ENCODE measurements around the gene CCDC85C. TPM values are rescaled to one million over a fixed set of nuclear protein-coding genes. Genes with fewer than 3 reads are reported as not detected.

CCDC85C gene
- total RNA-seq, 1 experiment from 2014 or later: 42.3 TPM

DNA sequence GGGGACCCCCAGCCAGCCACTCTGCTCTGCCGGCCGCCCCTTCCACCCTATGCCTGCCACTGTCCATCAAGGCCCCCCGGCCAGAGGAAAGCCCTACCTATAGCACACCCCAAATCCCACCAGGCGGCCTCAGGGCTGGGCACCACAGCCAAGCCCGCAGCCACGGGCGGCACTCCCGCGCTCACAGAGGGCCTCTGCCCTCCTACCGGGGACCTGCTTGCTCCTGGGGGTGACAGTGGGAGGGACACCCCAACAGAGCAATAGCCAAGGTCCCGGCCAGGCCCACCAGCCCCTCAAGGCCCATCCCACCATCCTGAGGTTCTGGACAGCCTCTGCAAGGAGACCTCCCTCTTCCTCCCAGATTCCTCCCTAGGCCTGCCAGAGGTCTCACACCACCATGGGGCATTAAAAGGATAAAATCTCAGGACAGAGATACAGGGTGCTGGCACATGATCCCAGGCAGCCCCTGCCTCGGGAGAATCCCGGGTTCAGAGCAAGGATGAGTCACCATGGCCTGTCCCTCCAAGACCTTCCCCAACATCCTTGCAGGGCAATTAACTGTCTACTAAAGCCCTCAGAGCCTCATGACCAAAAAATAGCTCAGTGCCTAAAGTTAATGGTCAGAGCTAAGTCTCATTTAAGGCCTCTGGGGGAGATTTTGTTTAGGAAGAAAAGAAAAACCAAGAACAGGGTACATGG, 17.1 kb downstream of the CCDC85C start:
- Histone ChIP-seq H3K9me3 (ENCODE audit: control insufficient read depth in 1 of 2, insufficient read depth in 1 of 2, low read depth in 1 of 2, low read length in 2 of 2) (no peaks in the 10 kb centered on the region), H3K9me2 (ENCODE audit: insufficient read depth) (no peaks in the 10 kb centered on the region), H2AFZ (ENCODE audit: low read depth, low read length, poor library complexity, severe bottlenecking) (no peak overlapping the region), H3K4me2 (ENCODE audit: low read length) (no peak overlapping the region), H3K79me2 (ENCODE audit: insufficient read depth, low read length) (peaks cover 87% of the 10 kb centered on the region), H3K9ac (ENCODE audit: low read length) (no peak overlapping the region), H3K27me3 (ENCODE audit: insufficient read depth, low read length) (no peaks in the 10 kb centered on the region), H3K4me3 (replicated peaks in 1 of 2; ENCODE audit: low read depth in 1 of 2, low read length in 2 of 2) (no peak overlapping the region), H4K20me1 (ENCODE audit: insufficient read depth) (no peaks in the 10 kb centered on the region), H3K36me3 (ENCODE audit: control insufficient read depth in 1 of 2, insufficient read depth in 2 of 2, low read length in 2 of 2) (no peaks in the 10 kb centered on the region), H3K4me1 (ENCODE audit: control insufficient read depth in 1 of 2, insufficient read depth in 2 of 2, low read length in 2 of 2) (peaks cover 2 to 28% of the 10 kb centered on the region in 2 experiments; a peak in 3 of 4 replicates), H3K27ac (ENCODE audit: low read depth, low read length) (no peak overlapping the region)
- ATAC-seq (no peak), DNase-seq (ENCODE audit: low read depth, low spot score) (no peak)
- no peak for TF ChIP-seq JUND (IDR thresholded peaks at IDR 0.05)
- no peak for TF ChIP-seq POLR2A (IDR thresholded peaks at IDR 0.05; ENCODE audit: borderline replicate concordance, extremely low read depth, insufficient read depth, insufficient read length)
- TF ChIP-seq SRF (IDR thresholded peaks at IDR 0.05; ENCODE audit: low read depth): no peak
- no peak for TF ChIP-seq ELF1 (IDR thresholded peaks at IDR 0.05; ENCODE audit: borderline replicate concordance, low read depth)
- no peak for TF ChIP-seq ZNF274 (IDR thresholded peaks at IDR 0.05; ENCODE audit: low read depth, low read length)
- no peak for TF ChIP-seq EZH2phosphoT487 (IDR thresholded peaks at IDR 0.05; ENCODE audit: borderline replicate concordance)
- TF ChIP-seq, protein P1, sequence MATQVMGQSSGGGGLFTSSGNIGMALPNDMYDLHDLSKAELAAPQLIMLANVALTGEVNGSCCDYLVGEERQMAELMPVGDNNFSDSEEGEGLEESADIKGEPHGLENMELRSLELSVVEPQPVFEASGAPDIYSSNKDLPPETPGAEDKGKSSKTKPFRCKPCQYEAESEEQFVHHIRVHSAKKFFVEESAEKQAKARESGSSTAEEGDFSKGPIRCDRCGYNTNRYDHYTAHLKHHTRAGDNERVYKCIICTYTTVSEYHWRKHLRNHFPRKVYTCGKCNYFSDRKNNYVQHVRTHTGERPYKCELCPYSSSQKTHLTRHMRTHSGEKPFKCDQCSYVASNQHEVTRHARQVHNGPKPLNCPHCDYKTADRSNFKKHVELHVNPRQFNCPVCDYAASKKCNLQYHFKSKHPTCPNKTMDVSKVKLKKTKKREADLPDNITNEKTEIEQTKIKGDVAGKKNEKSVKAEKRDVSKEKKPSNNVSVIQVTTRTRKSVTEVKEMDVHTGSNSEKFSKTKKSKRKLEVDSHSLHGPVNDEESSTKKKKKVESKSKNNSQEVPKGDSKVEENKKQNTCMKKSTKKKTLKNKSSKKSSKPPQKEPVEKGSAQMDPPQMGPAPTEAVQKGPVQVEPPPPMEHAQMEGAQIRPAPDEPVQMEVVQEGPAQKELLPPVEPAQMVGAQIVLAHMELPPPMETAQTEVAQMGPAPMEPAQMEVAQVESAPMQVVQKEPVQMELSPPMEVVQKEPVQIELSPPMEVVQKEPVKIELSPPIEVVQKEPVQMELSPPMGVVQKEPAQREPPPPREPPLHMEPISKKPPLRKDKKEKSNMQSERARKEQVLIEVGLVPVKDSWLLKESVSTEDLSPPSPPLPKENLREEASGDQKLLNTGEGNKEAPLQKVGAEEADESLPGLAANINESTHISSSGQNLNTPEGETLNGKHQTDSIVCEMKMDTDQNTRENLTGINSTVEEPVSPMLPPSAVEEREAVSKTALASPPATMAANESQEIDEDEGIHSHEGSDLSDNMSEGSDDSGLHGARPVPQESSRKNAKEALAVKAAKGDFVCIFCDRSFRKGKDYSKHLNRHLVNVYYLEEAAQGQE (IDR thresholded peaks at IDR 0.05; ENCODE audit: low read depth): no peak
- TF ChIP-seq, protein P2, sequence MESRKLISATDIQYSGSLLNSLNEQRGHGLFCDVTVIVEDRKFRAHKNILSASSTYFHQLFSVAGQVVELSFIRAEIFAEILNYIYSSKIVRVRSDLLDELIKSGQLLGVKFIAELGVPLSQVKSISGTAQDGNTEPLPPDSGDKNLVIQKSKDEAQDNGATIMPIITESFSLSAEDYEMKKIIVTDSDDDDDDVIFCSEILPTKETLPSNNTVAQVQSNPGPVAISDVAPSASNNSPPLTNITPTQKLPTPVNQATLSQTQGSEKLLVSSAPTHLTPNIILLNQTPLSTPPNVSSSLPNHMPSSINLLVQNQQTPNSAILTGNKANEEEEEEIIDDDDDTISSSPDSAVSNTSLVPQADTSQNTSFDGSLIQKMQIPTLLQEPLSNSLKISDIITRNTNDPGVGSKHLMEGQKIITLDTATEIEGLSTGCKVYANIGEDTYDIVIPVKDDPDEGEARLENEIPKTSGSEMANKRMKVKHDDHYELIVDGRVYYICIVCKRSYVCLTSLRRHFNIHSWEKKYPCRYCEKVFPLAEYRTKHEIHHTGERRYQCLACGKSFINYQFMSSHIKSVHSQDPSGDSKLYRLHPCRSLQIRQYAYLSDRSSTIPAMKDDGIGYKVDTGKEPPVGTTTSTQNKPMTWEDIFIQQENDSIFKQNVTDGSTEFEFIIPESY (IDR thresholded peaks at IDR 0.05; ENCODE audit: extremely low read depth, insufficient replicate concordance, low read length): no peak
- TF ChIP-seq SP1 (IDR thresholded peaks at IDR 0.05; ENCODE audit: low read depth): no peak
- no peak for TF ChIP-seq CBX3 (IDR thresholded peaks at IDR 0.05; ENCODE audit: low read depth)
- TF ChIP-seq FOSL1 (IDR thresholded peaks at IDR 0.05; ENCODE audit: low read depth): no peak
- TF ChIP-seq, protein P3, sequence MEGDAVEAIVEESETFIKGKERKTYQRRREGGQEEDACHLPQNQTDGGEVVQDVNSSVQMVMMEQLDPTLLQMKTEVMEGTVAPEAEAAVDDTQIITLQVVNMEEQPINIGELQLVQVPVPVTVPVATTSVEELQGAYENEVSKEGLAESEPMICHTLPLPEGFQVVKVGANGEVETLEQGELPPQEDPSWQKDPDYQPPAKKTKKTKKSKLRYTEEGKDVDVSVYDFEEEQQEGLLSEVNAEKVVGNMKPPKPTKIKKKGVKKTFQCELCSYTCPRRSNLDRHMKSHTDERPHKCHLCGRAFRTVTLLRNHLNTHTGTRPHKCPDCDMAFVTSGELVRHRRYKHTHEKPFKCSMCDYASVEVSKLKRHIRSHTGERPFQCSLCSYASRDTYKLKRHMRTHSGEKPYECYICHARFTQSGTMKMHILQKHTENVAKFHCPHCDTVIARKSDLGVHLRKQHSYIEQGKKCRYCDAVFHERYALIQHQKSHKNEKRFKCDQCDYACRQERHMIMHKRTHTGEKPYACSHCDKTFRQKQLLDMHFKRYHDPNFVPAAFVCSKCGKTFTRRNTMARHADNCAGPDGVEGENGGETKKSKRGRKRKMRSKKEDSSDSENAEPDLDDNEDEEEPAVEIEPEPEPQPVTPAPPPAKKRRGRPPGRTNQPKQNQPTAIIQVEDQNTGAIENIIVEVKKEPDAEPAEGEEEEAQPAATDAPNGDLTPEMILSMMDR (IDR thresholded peaks at IDR 0.05 in 2 of 3, conservative IDR thresholded peaks at IDR 0.05 in 1 of 3; ENCODE audit: borderline replicate concordance in 1 of 3, insufficient read depth in 1 of 3, low read depth in 2 of 3, low read length in 2 of 3): no peak
- no peak for TF ChIP-seq CEBPB (IDR thresholded peaks at IDR 0.05; ENCODE audit: low read depth)
- no peak for TF ChIP-seq TCF7L2 (IDR thresholded peaks at IDR 0.05; ENCODE audit: borderline replicate concordance, extremely low read depth, insufficient read depth, insufficient read length)
- TF ChIP-seq EZH2 (IDR thresholded peaks at IDR 0.05): no peak
- no peak for TF ChIP-seq YY1 (IDR thresholded peaks at IDR 0.05; ENCODE audit: extremely low read depth, insufficient replicate concordance, low read depth, low read length)
- TF ChIP-seq, protein P4, sequence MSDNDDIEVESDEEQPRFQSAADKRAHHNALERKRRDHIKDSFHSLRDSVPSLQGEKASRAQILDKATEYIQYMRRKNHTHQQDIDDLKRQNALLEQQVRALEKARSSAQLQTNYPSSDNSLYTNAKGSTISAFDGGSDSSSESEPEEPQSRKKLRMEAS (IDR thresholded peaks at IDR 0.05): no peak
- TF ChIP-seq ZFX (IDR thresholded peaks at IDR 0.05): no peak
- TF ChIP-seq RAD21 (IDR thresholded peaks at IDR 0.05; ENCODE audit: low read depth): no peak
- ChIA-PET CTCF (no interaction called here), RAD21 (ENCODE audit: low non-redundant PET in 1 of 2, low total read pairs in 2 of 2, uncharacterized antibody in 2 of 2, unreplicated experiment in 2 of 2) (no interaction called here), POLR2A (no interaction called here)
- intact Hi-C loops (cut with micrococcal nuclease): no loop called here
- BruUV-seq (replicated peaks): no TSS peak

Measured in HCT116 (cell line).